Endothelial cell of umbilical vein (primary cell): Measurements from ENCODE around the gene ZNF827.

Experiments used
- EZH2 ChIP-seq: IDR thresholded peaks from 2 replicates; pipeline ENCODE4 v1.6.1; 2012; ENCODE audit warnings: borderline replicate concordance, low read depth, mild to moderate bottlenecking, moderate library complexity, low read length, inconsistent platforms; ENCODE audit not compliant: severe bottlenecking
- FOS ChIP-seq: IDR thresholded peaks from 2 replicates; pipeline ENCODE4 v1.6.1; 2011; ENCODE audit warnings: mild to moderate bottlenecking, low read length, moderate library complexity, borderline replicate concordance; ENCODE audit not compliant: insufficient read depth
- MYC ChIP-seq: IDR thresholded peaks from one replicate; pipeline ENCODE4 v1.6.1; 2011; ENCODE audit warnings: mild to moderate bottlenecking, low read depth, low read length
- POLR2A ChIP-seq: IDR thresholded peaks from 2 replicates; pipeline ENCODE4 v1.6.1; 2012; ENCODE audit warnings: low read depth, mild to moderate bottlenecking, control low read depth, low read length
- POLR2AphosphoS5 ChIP-seq: IDR thresholded peaks from 2 replicates; pipeline ENCODE4 v1.6.1; 2012; ENCODE audit warnings: low read depth, mild to moderate bottlenecking, control low read depth, low read length, moderate library complexity; ENCODE audit not compliant: insufficient read depth
- TF ChIP-seq, protein P1 (sequence below), 2 donors: IDR thresholded peaks; 1 replicate in 1 of 2; 2 replicates in 1 of 2; pipeline ENCODE4 v1.5.1; 2011; ENCODE audit warnings: low read length in 2 of 2, mild to moderate bottlenecking in 2 of 2, moderate library complexity in 2 of 2, control low read depth in 1 of 2, inconsistent platforms in 1 of 2, low read depth in 1 of 2; ENCODE audit not compliant: insufficient read depth in 1 of 2; ENCODE audit errors: extremely low read depth in 1 of 2
- TF ChIP-seq, protein P2 (sequence below): IDR thresholded peaks from 2 replicates; pipeline ENCODE4 v1.6.1; 2011; ENCODE audit not compliant: insufficient read depth, insufficient read length

DNA sequence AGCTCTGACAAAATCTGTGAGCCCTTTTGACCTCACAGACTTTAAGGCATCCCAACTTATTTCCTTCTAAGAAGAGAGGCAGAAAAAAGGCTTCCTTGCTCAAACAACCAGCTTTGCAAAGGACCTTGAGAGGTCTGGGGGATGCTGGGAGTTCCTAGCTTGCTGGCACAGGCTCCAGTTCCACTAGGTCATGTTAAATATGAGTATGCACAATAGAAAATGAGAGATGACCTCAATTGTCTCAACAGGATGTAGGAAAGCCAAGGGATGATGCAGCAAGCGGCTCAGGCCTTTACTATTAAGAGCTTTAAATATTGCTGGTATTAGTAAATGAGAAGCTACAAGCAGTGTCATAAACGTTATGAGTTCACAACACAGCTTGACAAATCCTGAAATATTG lies 13.3 kb upstream of the ZNF827 start:
- TF ChIP-seq, protein P1, sequence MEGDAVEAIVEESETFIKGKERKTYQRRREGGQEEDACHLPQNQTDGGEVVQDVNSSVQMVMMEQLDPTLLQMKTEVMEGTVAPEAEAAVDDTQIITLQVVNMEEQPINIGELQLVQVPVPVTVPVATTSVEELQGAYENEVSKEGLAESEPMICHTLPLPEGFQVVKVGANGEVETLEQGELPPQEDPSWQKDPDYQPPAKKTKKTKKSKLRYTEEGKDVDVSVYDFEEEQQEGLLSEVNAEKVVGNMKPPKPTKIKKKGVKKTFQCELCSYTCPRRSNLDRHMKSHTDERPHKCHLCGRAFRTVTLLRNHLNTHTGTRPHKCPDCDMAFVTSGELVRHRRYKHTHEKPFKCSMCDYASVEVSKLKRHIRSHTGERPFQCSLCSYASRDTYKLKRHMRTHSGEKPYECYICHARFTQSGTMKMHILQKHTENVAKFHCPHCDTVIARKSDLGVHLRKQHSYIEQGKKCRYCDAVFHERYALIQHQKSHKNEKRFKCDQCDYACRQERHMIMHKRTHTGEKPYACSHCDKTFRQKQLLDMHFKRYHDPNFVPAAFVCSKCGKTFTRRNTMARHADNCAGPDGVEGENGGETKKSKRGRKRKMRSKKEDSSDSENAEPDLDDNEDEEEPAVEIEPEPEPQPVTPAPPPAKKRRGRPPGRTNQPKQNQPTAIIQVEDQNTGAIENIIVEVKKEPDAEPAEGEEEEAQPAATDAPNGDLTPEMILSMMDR (IDR thresholded peaks at IDR 0.05; ENCODE audit: extremely low read depth in 1 of 2, insufficient read depth in 1 of 2, low read depth in 1 of 2, low read length in 2 of 2): no peak
- no peak for TF ChIP-seq MYC
- TF ChIP-seq POLR2A: no peak
- no peak for TF ChIP-seq FOS
- no peak for TF ChIP-seq EZH2
- TF ChIP-seq POLR2AphosphoS5: no peak
- TF ChIP-seq, protein P2, sequence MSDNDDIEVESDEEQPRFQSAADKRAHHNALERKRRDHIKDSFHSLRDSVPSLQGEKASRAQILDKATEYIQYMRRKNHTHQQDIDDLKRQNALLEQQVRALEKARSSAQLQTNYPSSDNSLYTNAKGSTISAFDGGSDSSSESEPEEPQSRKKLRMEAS: no peak
